Subcutaneous adipose tissue (tissue), 4 donors: ENCODE measurements around the gene PCLO. TPM values are rescaled to one million over a fixed set of nuclear protein-coding genes. Genes with fewer than 3 reads are reported as not detected.

Source experiments
- small RNA-seq: library from RNA; depleted of rRNA; stranded (forward); fragments of <200 nt; gene quantifications from one replicate; pipeline ENCODE3, GENCODE V24; 2016
- total RNA-seq, 4 donors: library from RNA; depleted of rRNA; stranded (reverse); fragments of >200 nt; gene quantifications; one replicate each; pipeline ENCODE4 v1.1.0, GENCODE V29; 2016
- TF ChIP-seq, protein P1 (sequence below): fragments of 450-650 bp; IDR thresholded peaks from one replicate; pipeline ENCODE4 v1.5.1; 2016; ENCODE audit warnings: low read depth, mild to moderate bottlenecking, control low read depth, antibody characterized with exemption, moderate library complexity

PCLO gene
- total RNA-seq, 4 donors from 2014 or later: 0.34 to 13.8 (median 4.2) TPM

DNA sequence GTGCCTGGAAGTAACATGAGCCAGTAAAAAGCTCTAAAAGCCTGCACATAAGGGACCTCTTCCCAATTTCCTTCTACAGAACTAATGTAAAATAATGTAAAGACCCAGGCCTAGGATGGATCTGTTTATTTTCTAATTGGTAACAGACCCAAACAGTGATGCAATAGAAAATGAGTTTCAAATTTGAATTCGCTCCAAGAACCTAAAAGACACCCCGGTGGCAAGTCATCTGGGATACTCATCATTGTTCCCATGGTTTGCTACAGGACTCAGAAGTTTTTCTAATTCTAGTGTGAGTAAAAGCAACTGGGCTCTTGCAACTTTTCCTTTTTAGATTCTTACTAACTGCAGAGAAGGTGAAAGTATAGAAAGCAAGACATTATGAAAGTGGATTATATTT lies 447.8 kb downstream of the PCLO start:
- TF ChIP-seq, protein P1, sequence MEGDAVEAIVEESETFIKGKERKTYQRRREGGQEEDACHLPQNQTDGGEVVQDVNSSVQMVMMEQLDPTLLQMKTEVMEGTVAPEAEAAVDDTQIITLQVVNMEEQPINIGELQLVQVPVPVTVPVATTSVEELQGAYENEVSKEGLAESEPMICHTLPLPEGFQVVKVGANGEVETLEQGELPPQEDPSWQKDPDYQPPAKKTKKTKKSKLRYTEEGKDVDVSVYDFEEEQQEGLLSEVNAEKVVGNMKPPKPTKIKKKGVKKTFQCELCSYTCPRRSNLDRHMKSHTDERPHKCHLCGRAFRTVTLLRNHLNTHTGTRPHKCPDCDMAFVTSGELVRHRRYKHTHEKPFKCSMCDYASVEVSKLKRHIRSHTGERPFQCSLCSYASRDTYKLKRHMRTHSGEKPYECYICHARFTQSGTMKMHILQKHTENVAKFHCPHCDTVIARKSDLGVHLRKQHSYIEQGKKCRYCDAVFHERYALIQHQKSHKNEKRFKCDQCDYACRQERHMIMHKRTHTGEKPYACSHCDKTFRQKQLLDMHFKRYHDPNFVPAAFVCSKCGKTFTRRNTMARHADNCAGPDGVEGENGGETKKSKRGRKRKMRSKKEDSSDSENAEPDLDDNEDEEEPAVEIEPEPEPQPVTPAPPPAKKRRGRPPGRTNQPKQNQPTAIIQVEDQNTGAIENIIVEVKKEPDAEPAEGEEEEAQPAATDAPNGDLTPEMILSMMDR: no peak

DNA sequence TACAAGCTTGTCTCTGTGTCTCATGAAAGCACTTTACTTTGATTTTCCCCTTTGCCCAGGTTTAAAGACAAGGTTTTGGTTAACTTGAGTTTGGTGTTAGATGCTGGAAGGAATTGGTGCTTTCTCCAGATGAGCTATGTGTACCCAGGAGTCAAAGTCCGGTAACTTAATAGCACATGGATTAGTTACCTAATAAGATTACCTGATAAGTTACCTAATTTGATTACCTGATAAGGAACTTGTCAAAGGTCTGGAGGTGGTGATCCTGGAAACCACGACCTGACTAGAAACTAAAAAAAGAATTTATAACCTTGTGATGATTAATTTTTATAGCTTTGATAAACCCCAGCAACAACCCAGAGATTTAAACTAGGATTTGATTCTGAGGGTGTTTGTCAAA lies 449.2 kb downstream of the PCLO start:
- TF ChIP-seq, protein P1: no peak

DNA sequence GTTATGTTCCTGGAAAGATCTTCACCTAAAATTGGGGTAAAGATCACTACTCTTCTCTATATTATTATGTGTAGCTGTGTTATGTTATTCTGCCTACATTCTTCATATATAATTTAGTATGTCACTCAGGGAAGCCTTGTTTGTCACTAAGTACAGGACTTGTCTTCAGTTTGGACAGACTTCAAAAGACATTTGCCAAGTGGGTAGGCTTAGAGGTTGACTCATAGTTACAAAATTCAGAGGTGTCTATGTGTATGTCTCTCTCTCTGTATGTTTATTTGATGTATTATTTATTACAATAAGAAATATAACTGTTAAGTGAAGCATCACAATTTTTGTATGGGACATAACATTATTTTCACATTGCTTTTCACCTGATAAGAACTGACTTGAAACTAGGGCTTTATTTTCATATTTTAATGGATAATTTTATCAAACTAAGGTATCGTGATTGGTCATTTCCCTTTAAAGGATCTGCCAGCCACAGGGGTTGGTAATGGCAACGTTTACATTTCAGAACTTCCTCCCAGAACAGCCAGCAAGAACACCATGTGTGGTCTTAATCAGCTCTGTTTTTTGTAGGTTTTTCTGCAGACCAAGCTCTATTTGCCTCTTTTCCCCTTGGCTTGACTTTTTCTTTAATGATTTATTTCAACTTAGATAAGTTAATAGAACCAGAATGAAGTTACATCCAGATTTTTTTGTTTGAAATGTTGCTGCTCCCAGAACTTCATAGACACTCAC lies 457.0 kb downstream of the PCLO start:
- TF ChIP-seq, protein P1: no peak

DNA sequence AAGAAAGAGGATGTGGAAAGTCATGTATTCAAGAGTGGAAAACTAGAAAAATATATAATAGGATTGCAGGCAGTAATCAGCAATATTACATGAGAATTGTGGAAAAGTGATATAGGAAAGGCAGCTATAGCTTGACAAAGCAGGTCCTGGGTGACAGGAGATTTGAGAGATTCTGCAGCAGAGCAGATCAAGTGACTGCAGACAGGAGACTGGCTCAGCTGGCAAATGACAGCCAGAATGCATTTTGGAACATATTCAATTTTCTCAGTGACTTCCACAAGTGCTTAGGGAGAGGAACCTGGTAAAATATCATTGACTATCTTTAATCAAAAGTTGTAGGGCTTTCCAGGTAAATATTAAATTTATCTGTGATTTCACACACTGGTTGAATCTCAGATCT lies 458.6 kb downstream of the PCLO start:
- TF ChIP-seq, protein P1: no peak

Small RNA genes within 50 kb of the gene (small RNA-seq; reads per million reads assigned to genes)
- gene RNA5SP235: not detected
